ENCODE data around the gene NELFCD.

DNA sequence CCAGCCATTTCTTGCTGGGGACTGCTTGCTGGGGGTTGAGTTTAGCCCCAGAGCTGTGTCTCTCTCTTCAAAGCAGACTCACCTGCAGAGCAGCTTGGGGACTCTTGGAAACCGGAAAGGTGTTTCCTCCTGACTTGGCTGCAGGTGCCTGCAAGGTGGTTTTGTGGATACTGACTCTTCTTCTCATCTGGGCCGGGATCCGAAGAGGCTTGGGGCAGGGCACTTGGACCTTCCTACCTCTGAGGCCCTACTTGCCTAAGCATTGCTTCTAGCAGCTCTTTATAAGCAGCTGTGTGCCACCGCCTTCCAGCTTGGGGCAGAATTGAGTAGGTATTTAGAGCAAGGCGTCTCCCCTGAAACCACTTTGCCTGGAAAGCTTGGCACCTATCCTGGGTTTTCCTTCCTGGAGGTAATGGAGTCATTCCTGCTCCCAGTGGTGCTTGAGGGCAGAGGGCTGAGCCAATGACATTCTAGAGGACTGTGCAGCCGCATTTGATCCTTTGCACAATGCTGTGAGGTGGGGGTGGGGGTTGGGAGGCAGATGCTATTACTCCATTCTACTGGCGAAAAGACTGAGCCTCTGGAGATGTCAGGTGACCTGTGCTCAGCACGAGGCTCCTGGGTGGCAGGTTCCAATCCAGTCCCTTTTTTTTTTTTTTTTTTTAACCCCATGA lies 29.4 kb downstream of the NELFCD start:
- TF ChIP-seq, protein P1, sequence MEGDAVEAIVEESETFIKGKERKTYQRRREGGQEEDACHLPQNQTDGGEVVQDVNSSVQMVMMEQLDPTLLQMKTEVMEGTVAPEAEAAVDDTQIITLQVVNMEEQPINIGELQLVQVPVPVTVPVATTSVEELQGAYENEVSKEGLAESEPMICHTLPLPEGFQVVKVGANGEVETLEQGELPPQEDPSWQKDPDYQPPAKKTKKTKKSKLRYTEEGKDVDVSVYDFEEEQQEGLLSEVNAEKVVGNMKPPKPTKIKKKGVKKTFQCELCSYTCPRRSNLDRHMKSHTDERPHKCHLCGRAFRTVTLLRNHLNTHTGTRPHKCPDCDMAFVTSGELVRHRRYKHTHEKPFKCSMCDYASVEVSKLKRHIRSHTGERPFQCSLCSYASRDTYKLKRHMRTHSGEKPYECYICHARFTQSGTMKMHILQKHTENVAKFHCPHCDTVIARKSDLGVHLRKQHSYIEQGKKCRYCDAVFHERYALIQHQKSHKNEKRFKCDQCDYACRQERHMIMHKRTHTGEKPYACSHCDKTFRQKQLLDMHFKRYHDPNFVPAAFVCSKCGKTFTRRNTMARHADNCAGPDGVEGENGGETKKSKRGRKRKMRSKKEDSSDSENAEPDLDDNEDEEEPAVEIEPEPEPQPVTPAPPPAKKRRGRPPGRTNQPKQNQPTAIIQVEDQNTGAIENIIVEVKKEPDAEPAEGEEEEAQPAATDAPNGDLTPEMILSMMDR (conservative IDR thresholded peaks at IDR 0.05 in 1 of 2, IDR thresholded peaks at IDR 0.05 in 1 of 2; ENCODE audit: low read depth in 1 of 2, low read length in 2 of 2): no peak
- no peak for TF ChIP-seq EZH2 (IDR thresholded peaks at IDR 0.05; ENCODE audit: low read length, missing control alignments)

All from fibroblast of lung (primary cell).